NCI-H748 (cell line): ENCODE data around the gene RAB11FIP4.

Source experiments
- DNase-seq: peaks from one replicate; lab custom pipeline; 2025; ENCODE audit not compliant: unreplicated experiment; lab: John Stamatoyannopoulos, UW

The RAB11FIP4 gene

GRCh38 chr17:31404028-31404949 lies 12.8 kb downstream of the RAB11FIP4 start:
- no peak for DNase-seq

GRCh38 chr17:31405890-31406371 lies 14.5 kb downstream of the RAB11FIP4 start:
- DNase-seq, result no peak

- DNase-seq, result no peak
Observed at GRCh38 chr17:31408586-31408985, 17.1 kb downstream of the RAB11FIP4 start.

- no peak for DNase-seq
Observed at GRCh38 chr17:31411707-31412285, 20.3 kb downstream of the RAB11FIP4 start.

GRCh38 chr17:31412511-31412910 lies 21.0 kb downstream of the RAB11FIP4 start:
- no peak for DNase-seq

- no peak for DNase-seq
Observed at GRCh38 chr17:31413081-31413799, 21.8 kb downstream of the RAB11FIP4 start.

GRCh38 chr17:31413874-31414549 lies 22.5 kb downstream of the RAB11FIP4 start:
- DNase-seq, result no peak

- DNase-seq, result no peak
Observed at GRCh38 chr17:31414550-31414918, 23.1 kb downstream of the RAB11FIP4 start.

- no peak for DNase-seq
Observed at GRCh38 chr17:31415004-31415454, 23.6 kb downstream of the RAB11FIP4 start.

- DNase-seq, result no peak
Observed at GRCh38 chr17:31415640-31416502, 24.4 kb downstream of the RAB11FIP4 start.

- no peak for DNase-seq
Observed at GRCh38 chr17:31416503-31416923, 25.0 kb downstream of the RAB11FIP4 start.

GRCh38 chr17:31417051-31417792 lies 25.7 kb downstream of the RAB11FIP4 start:
- DNase-seq, result no peak

GRCh38 chr17:31418773-31419350 lies 27.4 kb downstream of the RAB11FIP4 start:
- DNase-seq, result no peak

- no peak for DNase-seq
Observed at GRCh38 chr17:31422443-31422842, 31.0 kb downstream of the RAB11FIP4 start.

GRCh38 chr17:31424944-31425281 lies 33.4 kb downstream of the RAB11FIP4 start:
- no peak for DNase-seq

GRCh38 chr17:31425282-31426040 lies 34.0 kb downstream of the RAB11FIP4 start:
- DNase-seq, result no peak

- no peak for DNase-seq
Observed at GRCh38 chr17:31427684-31428083, 36.2 kb downstream of the RAB11FIP4 start.

- DNase-seq, result no peak
Observed at GRCh38 chr17:31428111-31428510, 36.6 kb downstream of the RAB11FIP4 start.
